HEK293T (cell line): ENCODE data around the gene ITPRID1.

Experiments used
- CTCF ChIA-PET: fragments of 350-600 bp; formaldehyde crosslinking; extraction: SDS; loops from one replicate; lab custom pipeline; 2021; ENCODE audit warnings: antibody characterized with exemption, inconsistent platforms; lab: Yijun Ruan, JAX
- POLR2A ChIA-PET: fragments of 350-600 bp; formaldehyde crosslinking; extraction: SDS; loops from one replicate; lab custom pipeline; 2020; ENCODE audit warnings: antibody characterized with exemption, inconsistent platforms; lab: Yijun Ruan, JAX
- DNase-seq: peaks from one replicate; pipeline ENCODE4 v3.0.0; 2012; ENCODE audit warnings: mixed read lengths; ENCODE audit errors: extremely low spot score
- ARNT ChIP-seq: fragments of 450-650 bp; IDR thresholded peaks from 2 replicates; pipeline ENCODE4 v1.6.1; 2017; ENCODE audit warnings: mild to moderate bottlenecking
- BHLHE40 ChIP-seq: fragments of 450-650 bp; IDR thresholded peaks from 2 replicates; pipeline ENCODE4 v1.6.1; 2016; ENCODE audit warnings: mild to moderate bottlenecking, moderate library complexity, borderline replicate concordance
- CTBP1 ChIP-seq: fragments of 450-650 bp; IDR thresholded peaks from 2 replicates; pipeline ENCODE4 v1.6.1; 2016; ENCODE audit warnings: borderline replicate concordance
- ELF4 ChIP-seq: fragments of 450-650 bp; IDR thresholded peaks from 2 replicates; pipeline ENCODE4 v1.6.1; 2017; ENCODE audit warnings: antibody characterized with exemption
- FOXA1 ChIP-seq: fragments of 450-650 bp; IDR thresholded peaks from 2 replicates; pipeline ENCODE4 v1.6.1; 2016; ENCODE audit warnings: mild to moderate bottlenecking
- FOXK2 ChIP-seq: fragments of 450-650 bp; IDR thresholded peaks from 2 replicates; pipeline ENCODE4 v1.6.1; 2016; ENCODE audit warnings: mild to moderate bottlenecking
- FOXM1 ChIP-seq: fragments of 450-650 bp; IDR thresholded peaks from 2 replicates; pipeline ENCODE4 v1.6.1; 2017; ENCODE audit warnings: mild to moderate bottlenecking, borderline replicate concordance
- HDGF ChIP-seq: fragments of 450-650 bp; IDR thresholded peaks from 2 replicates; pipeline ENCODE4 v1.6.1; 2017; ENCODE audit warnings: antibody characterized with exemption, borderline replicate concordance
- L3MBTL2 ChIP-seq: fragments of 450-650 bp; conservative IDR thresholded peaks from 2 replicates; pipeline ENCODE4 v1.6.1; 2016; ENCODE audit warnings: mild to moderate bottlenecking
- LEF1 ChIP-seq: fragments of 450-650 bp; IDR thresholded peaks from 2 replicates; pipeline ENCODE4 v1.6.1; 2017; ENCODE audit warnings: mild to moderate bottlenecking, borderline replicate concordance
- NFRKB ChIP-seq: fragments of 450-650 bp; IDR thresholded peaks from 2 replicates; pipeline ENCODE4 v1.6.1; 2016; ENCODE audit warnings: mild to moderate bottlenecking, moderate library complexity
- PKNOX1 ChIP-seq: fragments of 450-650 bp; IDR thresholded peaks from 2 replicates; pipeline ENCODE4 v1.6.1; 2016
- SP1 ChIP-seq: fragments of 450-650 bp; IDR thresholded peaks from 2 replicates; pipeline ENCODE4 v1.6.1; 2017
- SUZ12 ChIP-seq: fragments of 450-650 bp; IDR thresholded peaks from 2 replicates; pipeline ENCODE4 v1.6.1; 2016; ENCODE audit warnings: mild to moderate bottlenecking
- TARDBP ChIP-seq: fragments of 450-650 bp; IDR thresholded peaks from 2 replicates; pipeline ENCODE4 v1.6.1; 2016
- ZNF384 ChIP-seq: fragments of 450-650 bp; IDR thresholded peaks from 2 replicates; pipeline ENCODE4 v1.6.1; 2016

ITPRID1 gene

GRCh38 chr7:31679574-31680305 is 165.8 kb downstream of the ITPRID1 start:
- CTCF ChIA-PET: no interaction called here
- DNase-seq: no peak
- TF ChIP-seq BHLHE40 (no peak), PKNOX1 (no peak), LEF1 (no peak), TARDBP (no peak), SP1 (no peak), ZNF384 (no peak), CTBP1 (no peak), FOXA1 (no peak), FOXM1 (no peak), NFRKB (no peak), FOXK2 (no peak), L3MBTL2 (no peak), ELF4 (no peak), ARNT (no peak), SUZ12 (no peak), HDGF (no peak)
- POLR2A ChIA-PET: no interaction called here

- ChIA-PET CTCF (no interaction called here), POLR2A (no interaction called here)
- TF ChIP-seq BHLHE40 (no peak), ARNT (no peak), CTBP1 (no peak), FOXM1 (no peak), FOXK2 (no peak), LEF1 (no peak), NFRKB (no peak), ZNF384 (no peak), TARDBP (no peak), L3MBTL2 (no peak), FOXA1 (no peak), SUZ12 (no peak), SP1 (no peak), ELF4 (no peak), PKNOX1 (no peak), HDGF (no peak)
- no peak for DNase-seq
These were observed 169.7 kb downstream of the ITPRID1 start for GRCh38 chr7:31683445-31684225.

- TF ChIP-seq HDGF: no peak
- no peak for TF ChIP-seq FOXM1
- TF ChIP-seq CTBP1: no peak
- no peak for TF ChIP-seq SUZ12
- TF ChIP-seq ZNF384: no peak
- no peak for TF ChIP-seq FOXK2
- no peak for TF ChIP-seq ARNT
- no peak for TF ChIP-seq BHLHE40
- TF ChIP-seq TARDBP: no peak
- no peak for TF ChIP-seq NFRKB
- TF ChIP-seq SP1: no peak
- TF ChIP-seq PKNOX1: no peak
- no peak for TF ChIP-seq ELF4
- no peak for TF ChIP-seq LEF1
- TF ChIP-seq L3MBTL2: no peak
- TF ChIP-seq FOXA1: no peak
- no peak for DNase-seq
- CTCF ChIA-PET: interaction anchor here (0.7 kb wide), 1 partner anchor 521 kb away, joined by 3 read pairs; no protein-coding TSS in a partner anchor
These were observed 173.3 kb downstream of the ITPRID1 start, which contains the start of gene PPP1R17 for GRCh38 chr7:31687024-31687748. Gene PPP1R17 (plus strand): TSS chr7:31687215. CDS start chr7:31692442, 5,227 bp downstream.

GRCh38 chr7:31688372-31688771 is 174.5 kb downstream of the ITPRID1 start:
- ChIA-PET CTCF (no interaction called here), POLR2A (no interaction called here)
- no peak for DNase-seq
- no peak for TF ChIP-seq FOXM1
- no peak for TF ChIP-seq SP1
- TF ChIP-seq BHLHE40: no peak
- TF ChIP-seq L3MBTL2: no peak
- no peak for TF ChIP-seq HDGF
- TF ChIP-seq LEF1: no peak
- no peak for TF ChIP-seq PKNOX1
- TF ChIP-seq SUZ12: no peak
- no peak for TF ChIP-seq TARDBP
- TF ChIP-seq NFRKB: no peak
- TF ChIP-seq CTBP1: no peak
- TF ChIP-seq FOXK2: no peak
- no peak for TF ChIP-seq ZNF384
- TF ChIP-seq ELF4: no peak
- TF ChIP-seq FOXA1: no peak

More at GRCh38 chr7:31687024-31687748, 173.3 kb downstream of the ITPRID1 start, which contains the start of gene PPP1R17:
- POLR2A ChIA-PET: no interaction called here
